ENCODE results near the gene NAT16. TPM values are rescaled to one million over a fixed set of nuclear protein-coding genes. Genes with fewer than 3 reads are reported as not detected.

The NAT16 gene
- total and polyA plus RNA-seq, 2 experiments from 2014 or later = 0.21 to 0.31 TPM

- H3K36me3 ChIP-seq (ENCODE audit: insufficient read depth) = no peaks in the 10 kb centered on the region
- peak overlapping the region; percentile 77 for H3K4me2 ChIP-seq
- TF ChIP-seq ZNF114 (CRISPR knock-in tag; IDR thresholded peaks at IDR 0.05) (no peak), ZNF331 (CRISPR knock-in tag; IDR thresholded peaks at IDR 0.05; ENCODE audit: low read depth) (no peak), EZH2 (IDR thresholded peaks at IDR 0.05; ENCODE audit: low read depth, unreplicated experiment) (no peak), CREB1 (CRISPR knock-in tag; IDR thresholded peaks at IDR 0.05; ENCODE audit: low read depth) (no peak), ZNF462 (CRISPR knock-in tag; IDR thresholded peaks at IDR 0.05) (no peak), JUNB (IDR thresholded peaks at IDR 0.05; ENCODE audit: unreplicated experiment) (no peak), CTCF (conservative IDR thresholded peaks at IDR 0.05; ENCODE audit: low read depth in 2 of 2) (no peak), NANOG (IDR thresholded peaks at IDR 0.05; ENCODE audit: borderline replicate concordance) (no peak), EZH2phosphoT487 (IDR thresholded peaks at IDR 0.05; ENCODE audit: unreplicated experiment) (no peak), POLR2AphosphoS5 (IDR thresholded peaks at IDR 0.05; ENCODE audit: low read depth) (no peak), REST (IDR thresholded peaks at IDR 0.05; ENCODE audit: unreplicated experiment) (no peak), STAT1 (IDR thresholded peaks at IDR 0.05; ENCODE audit: unreplicated experiment) (no peak), ETS1 (IDR thresholded peaks at IDR 0.05) (no peak)
- peaks cover 15% of the 10 kb centered on the region; the same call in 2 of the 3 replicates for H3K4me1 Mint-ChIP-seq
- H2AFZ ChIP-seq = peak overlapping the region; percentile 66; the same call in 1 of the 2 replicates
- H3K27ac ChIP-seq (ENCODE audit: low read depth) = no peak overlapping the region
- peaks cover 12% of the 10 kb centered on the region for H3K27me3 Mint-ChIP-seq (ENCODE audit: insufficient read depth, low read depth, poor library complexity)
- peaks cover 12% of the 10 kb centered on the region for H3K4me1 ChIP-seq (ENCODE audit: insufficient read depth)
- H3K27ac Mint-ChIP-seq = no peak overlapping the region
- ATAC-seq (peak; percentile 3; the same call in 2 of the 3 replicates), DNase-seq (ENCODE audit: low spot score) (no peak)
- H3K9me2 ChIP-seq (ENCODE audit: insufficient read depth) = no peaks in the 10 kb centered on the region
- 0 out of 2 replicates have a peak, but pooled peaks cover 4% of the 10 kb centered on the region for H4K20me1 ChIP-seq (replicated peaks; ENCODE audit: insufficient read depth)
- no peaks in the 10 kb centered on the region for H3K27me3 ChIP-seq (ENCODE audit: insufficient read depth)
- no peaks in the 10 kb centered on the region for H3K9me3 Mint-ChIP-seq
- peaks cover 32% of the 10 kb centered on the region for H3K79me2 ChIP-seq (replicated peaks; ENCODE audit: insufficient read depth)
- H3K4me3 Mint-ChIP-seq = peak overlapping the region; percentile 97
- 0 out of 2 replicates have a peak, but pooled peaks cover 3% of the 10 kb centered on the region for H3F3A ChIP-seq (replicated peaks; ENCODE audit: low read depth)
- peaks cover 5% of the 10 kb centered on the region for H3K36me3 Mint-ChIP-seq (ENCODE audit: low read depth)
- peak overlapping the region; percentile 64 for H3K4me3 ChIP-seq
Observed at GRCh38 chr7:101216001-101216859, 36.1 kb upstream of the NAT16 start.
